ENCODE data around the gene ITGB2. TPM values are rescaled to one million over a fixed set of nuclear protein-coding genes. Genes with fewer than 3 reads are reported as not detected.
A peak's percentile ranks its signal among the peaks of the same experiment; 100 is the strongest.

Gene ITGB2
- total RNA-seq, 1 experiment from 2014 or later = 45.1 TPM

DNA sequence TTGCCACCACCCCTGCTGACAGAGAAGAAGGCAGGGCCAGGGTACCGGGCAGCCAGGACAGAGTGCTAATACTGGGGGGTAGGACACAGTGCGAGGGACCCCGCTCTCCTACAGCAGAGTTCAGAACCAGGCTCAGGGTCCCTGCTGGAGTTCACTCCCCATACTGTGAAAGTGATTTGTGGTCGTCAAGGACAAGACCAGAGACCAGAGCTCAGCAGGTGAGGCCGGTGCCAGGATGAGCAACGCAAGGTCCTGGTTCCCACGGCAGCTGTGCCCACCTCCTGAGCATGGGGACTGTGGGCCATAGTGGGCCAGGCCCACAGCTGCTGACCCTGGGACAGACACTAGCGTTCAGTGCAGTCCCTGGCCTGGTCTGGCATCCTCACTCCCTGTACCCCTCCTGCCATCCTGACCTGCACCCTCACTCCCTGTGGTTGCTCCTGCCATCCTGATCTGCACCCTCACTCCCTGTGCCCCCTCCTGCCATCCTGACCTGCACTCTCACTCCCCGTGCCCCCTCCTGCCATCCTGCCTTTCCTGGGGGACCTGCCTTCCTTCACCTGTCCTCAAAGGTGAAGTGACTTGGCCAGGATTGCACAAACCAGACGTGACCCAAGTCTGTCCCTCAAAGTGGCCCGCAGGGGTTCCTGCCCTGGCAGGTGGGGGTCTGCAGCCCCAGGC is 33.4 kb downstream of the ITGB2 start:
- no peaks in the 10 kb centered on the region for H3K9me3 ChIP-seq (ENCODE audit: low read length)
- H2AFZ ChIP-seq (ENCODE audit: low read length) = no peak overlapping the region
- no peaks in the 10 kb centered on the region for H3K27me3 ChIP-seq (ENCODE audit: low read length)
- H3F3A ChIP-seq (ENCODE audit: low read length, unreplicated experiment) = no peaks in the 10 kb centered on the region
- TF ChIP-seq EZH2 (IDR thresholded peaks at IDR 0.05; ENCODE audit: low read length, unreplicated experiment) = no peak
- TF ChIP-seq EZH2phosphoT487 (IDR thresholded peaks at IDR 0.05; ENCODE audit: borderline replicate concordance, low read length) = no peak
- TF ChIP-seq, protein P1, sequence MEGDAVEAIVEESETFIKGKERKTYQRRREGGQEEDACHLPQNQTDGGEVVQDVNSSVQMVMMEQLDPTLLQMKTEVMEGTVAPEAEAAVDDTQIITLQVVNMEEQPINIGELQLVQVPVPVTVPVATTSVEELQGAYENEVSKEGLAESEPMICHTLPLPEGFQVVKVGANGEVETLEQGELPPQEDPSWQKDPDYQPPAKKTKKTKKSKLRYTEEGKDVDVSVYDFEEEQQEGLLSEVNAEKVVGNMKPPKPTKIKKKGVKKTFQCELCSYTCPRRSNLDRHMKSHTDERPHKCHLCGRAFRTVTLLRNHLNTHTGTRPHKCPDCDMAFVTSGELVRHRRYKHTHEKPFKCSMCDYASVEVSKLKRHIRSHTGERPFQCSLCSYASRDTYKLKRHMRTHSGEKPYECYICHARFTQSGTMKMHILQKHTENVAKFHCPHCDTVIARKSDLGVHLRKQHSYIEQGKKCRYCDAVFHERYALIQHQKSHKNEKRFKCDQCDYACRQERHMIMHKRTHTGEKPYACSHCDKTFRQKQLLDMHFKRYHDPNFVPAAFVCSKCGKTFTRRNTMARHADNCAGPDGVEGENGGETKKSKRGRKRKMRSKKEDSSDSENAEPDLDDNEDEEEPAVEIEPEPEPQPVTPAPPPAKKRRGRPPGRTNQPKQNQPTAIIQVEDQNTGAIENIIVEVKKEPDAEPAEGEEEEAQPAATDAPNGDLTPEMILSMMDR (conservative IDR thresholded peaks at IDR 0.05; ENCODE audit: low read depth, low read length) = no peak
- no peak overlapping the region for H3K9ac ChIP-seq (ENCODE audit: low read length)
- H3K4me3 ChIP-seq (ENCODE audit: low read length) = no peak overlapping the region
- H3K4me1 ChIP-seq (ENCODE audit: insufficient read depth, low read length) = peaks cover 5% of the 10 kb centered on the region; the same call in 1 of the 2 replicates
- no TSS peak for BruUV-seq (replicated peaks)
- ATAC-seq (no peak), DNase-seq (no peak)
- CTCF ChIA-PET = no interaction called here
- no peaks in the 10 kb centered on the region for H3K79me2 ChIP-seq (ENCODE audit: low read length)
- no peaks in the 10 kb centered on the region for H3K36me3 ChIP-seq (ENCODE audit: low read depth, low read length)
- H4K20me1 ChIP-seq (ENCODE audit: low read length) = no peaks in the 10 kb centered on the region
- H3K9me2 ChIP-seq (replicated peaks; ENCODE audit: low read length) = no peaks in the 10 kb centered on the region
- no peak overlapping the region for H3K27ac ChIP-seq (ENCODE audit: low read length)
- POLR2A ChIA-PET (ENCODE audit: unreplicated experiment) = interaction anchor here (0.6 kb wide), 1 partner anchor 377 kb away, joined by 3 read pairs; no protein-coding TSS in a partner anchor
- no peak overlapping the region for H3K4me2 ChIP-seq (ENCODE audit: low read length)
- intact Hi-C loops (cut with micrococcal nuclease) = no loop called here

DNA sequence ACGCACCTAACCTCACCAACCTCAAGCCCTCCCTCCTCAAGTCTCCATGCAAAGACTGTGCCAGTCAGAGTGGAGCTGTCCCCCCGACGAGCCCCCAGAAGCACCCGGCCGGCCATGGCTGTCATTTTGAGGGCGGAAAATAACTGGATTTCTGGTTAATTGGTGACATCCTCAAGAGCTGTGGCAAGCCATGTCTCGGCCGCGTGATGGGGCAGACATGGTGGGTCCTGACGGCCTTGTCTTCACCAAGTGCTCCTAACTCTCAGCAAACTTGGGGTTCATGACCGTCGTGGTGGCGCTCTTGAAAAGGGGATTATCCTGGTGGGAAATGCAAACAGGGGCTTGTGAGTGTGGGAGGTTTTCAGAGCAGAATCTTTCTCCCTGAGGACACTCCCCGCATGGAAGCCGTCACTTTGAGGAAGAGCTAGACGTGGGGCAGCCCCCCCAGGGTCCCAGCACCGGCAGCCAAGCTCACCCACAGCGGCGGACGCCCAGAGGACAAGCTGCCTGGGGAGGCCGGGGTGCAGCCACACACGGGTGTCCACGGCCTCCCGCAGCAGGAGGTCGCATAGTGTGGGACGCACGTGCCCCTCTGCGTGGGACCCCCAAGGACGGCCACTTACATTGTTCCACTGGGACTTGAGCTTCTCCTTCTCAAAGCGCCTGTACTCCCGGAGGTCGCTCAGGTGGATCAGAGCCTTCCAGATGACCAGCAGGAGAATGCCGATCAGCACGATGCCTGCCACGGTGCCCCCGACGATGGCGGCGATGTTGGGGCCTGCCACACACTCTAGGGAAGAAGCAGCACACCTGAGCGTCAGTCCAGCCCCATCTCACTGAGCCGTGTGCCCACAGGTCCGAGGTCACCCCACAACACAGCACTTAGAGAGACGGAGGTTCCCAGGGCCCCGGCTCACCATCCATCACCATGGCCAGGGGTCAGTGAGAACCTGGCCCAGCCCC is 34.3 kb downstream of the ITGB2 start:
- Histone ChIP-seq H3K27ac (ENCODE audit: low read length) (no peak overlapping the region), H3K9me2 (replicated peaks; ENCODE audit: low read length) (no peaks in the 10 kb centered on the region), H3K4me2 (ENCODE audit: low read length) (no peak overlapping the region), H2AFZ (ENCODE audit: low read length) (no peak overlapping the region), H4K20me1 (ENCODE audit: low read length) (no peaks in the 10 kb centered on the region), H3K79me2 (ENCODE audit: low read length) (no peaks in the 10 kb centered on the region), H3K4me1 (ENCODE audit: insufficient read depth, low read length) (peaks cover 13% of the 10 kb centered on the region), H3K27me3 (ENCODE audit: low read length) (no peaks in the 10 kb centered on the region), H3K9me3 (ENCODE audit: low read length) (no peaks in the 10 kb centered on the region), H3K4me3 (ENCODE audit: low read length) (no peak overlapping the region), H3K36me3 (ENCODE audit: low read depth, low read length) (no peaks in the 10 kb centered on the region), H3K9ac (ENCODE audit: low read length) (no peak overlapping the region), H3F3A (ENCODE audit: low read length, unreplicated experiment) (no peaks in the 10 kb centered on the region)
- CTCF ChIA-PET = no interaction called here
- TF ChIP-seq EZH2phosphoT487 (IDR thresholded peaks at IDR 0.05; ENCODE audit: borderline replicate concordance, low read length) (no peak), EZH2 (IDR thresholded peaks at IDR 0.05; ENCODE audit: low read length, unreplicated experiment) (no peak)
- TF ChIP-seq, protein P1 (conservative IDR thresholded peaks at IDR 0.05; ENCODE audit: low read depth, low read length) = no peak
- no peak for ATAC-seq
- BruUV-seq (replicated peaks) = TSS peak; percentile 37
- POLR2A ChIA-PET (ENCODE audit: unreplicated experiment) = no interaction called here
- DNase-seq = no peak
- intact Hi-C loops (cut with micrococcal nuclease) = no loop called here
